Measurements from ENCODE around the gene TPM4. TPM values are rescaled to one million over a fixed set of nuclear protein-coding genes. Genes with fewer than 3 reads are reported as not detected.

TPM4 gene
- total RNA-seq, 6 experiments from 2014 or later, result 973 to 1,332 (median 1,247) TPM

DNA sequence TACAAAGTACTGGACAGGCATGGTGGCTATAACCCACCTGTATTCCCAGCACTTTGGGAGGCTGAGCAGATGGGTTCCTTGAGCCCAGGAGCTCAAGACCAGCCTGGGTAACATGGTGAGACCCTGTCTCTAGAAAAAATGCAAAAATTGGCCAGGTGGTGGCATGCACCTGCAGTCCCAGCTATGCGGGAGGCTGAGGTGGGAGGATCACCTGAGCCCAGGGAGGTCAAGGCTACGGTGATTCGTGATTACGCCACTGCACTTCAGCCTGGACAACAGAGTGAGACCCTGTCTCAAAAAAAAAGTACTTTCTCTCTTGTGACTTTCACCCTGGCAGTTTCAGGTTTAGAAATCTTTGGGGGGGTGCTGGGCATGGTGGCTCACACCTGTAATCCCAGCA is 24.2 kb downstream of the TPM4 start:
- Mint-ChIP-seq H3K27ac (0 out of 2 replicates have a peak overlapping the region, but pooled peaks have one; percentile 6), H3K27me3 (ENCODE audit: insufficient read depth) (peaks cover 34% of the 10 kb centered on the region), H3K9me3 (no peaks in the 10 kb centered on the region), H3K36me3 (ENCODE audit: low read depth) (peaks cover 60% of the 10 kb centered on the region), H3K4me1 (ENCODE audit: low read depth) (peaks cover 22% of the 10 kb centered on the region), H3K4me3 (no peak overlapping the region)
- DNase-seq, result no peak
- TF ChIP-seq, protein P1, sequence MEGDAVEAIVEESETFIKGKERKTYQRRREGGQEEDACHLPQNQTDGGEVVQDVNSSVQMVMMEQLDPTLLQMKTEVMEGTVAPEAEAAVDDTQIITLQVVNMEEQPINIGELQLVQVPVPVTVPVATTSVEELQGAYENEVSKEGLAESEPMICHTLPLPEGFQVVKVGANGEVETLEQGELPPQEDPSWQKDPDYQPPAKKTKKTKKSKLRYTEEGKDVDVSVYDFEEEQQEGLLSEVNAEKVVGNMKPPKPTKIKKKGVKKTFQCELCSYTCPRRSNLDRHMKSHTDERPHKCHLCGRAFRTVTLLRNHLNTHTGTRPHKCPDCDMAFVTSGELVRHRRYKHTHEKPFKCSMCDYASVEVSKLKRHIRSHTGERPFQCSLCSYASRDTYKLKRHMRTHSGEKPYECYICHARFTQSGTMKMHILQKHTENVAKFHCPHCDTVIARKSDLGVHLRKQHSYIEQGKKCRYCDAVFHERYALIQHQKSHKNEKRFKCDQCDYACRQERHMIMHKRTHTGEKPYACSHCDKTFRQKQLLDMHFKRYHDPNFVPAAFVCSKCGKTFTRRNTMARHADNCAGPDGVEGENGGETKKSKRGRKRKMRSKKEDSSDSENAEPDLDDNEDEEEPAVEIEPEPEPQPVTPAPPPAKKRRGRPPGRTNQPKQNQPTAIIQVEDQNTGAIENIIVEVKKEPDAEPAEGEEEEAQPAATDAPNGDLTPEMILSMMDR (IDR thresholded peaks at IDR 0.05), result no peak

- Mint-ChIP-seq H3K4me3 (no peak overlapping the region), H3K36me3 (ENCODE audit: low read depth) (peaks cover 29% of the 10 kb centered on the region), H3K27me3 (ENCODE audit: insufficient read depth) (peaks cover 22% of the 10 kb centered on the region), H3K27ac (peak overlapping the region; percentile 64), H3K9me3 (no peaks in the 10 kb centered on the region), H3K4me1 (ENCODE audit: low read depth) (peaks cover 7% of the 10 kb centered on the region)
- TF ChIP-seq, protein P1 (IDR thresholded peaks at IDR 0.05), result no peak
- no peak for DNase-seq
Observed at GRCh38 chr19:16104722-16105121, 28.4 kb downstream of the TPM4 start.

DNA sequence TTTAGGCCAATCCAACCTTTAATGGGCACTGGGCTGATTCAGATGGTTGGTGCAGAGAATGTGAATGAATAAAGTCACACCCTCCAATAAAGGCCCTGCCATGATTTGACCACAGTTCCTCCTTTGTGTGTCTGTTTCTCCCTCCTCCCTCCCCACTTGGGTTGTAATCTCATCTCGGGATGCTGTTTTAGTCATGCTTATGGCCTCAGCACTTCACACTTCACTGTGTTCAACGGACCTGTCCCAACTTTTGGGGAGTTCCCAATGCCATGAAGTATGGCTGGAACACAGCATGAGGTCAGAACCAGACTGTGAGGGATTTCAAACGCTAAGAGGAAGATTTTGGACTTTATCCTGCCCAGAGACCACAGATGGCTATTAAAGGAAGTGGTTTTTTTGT is 29.8 kb downstream of the TPM4 start:
- H3K27me3 Mint-ChIP-seq (ENCODE audit: insufficient read depth), result peaks cover 22% of the 10 kb centered on the region
- peaks cover 8% of the 10 kb centered on the region for H3K4me1 Mint-ChIP-seq (ENCODE audit: low read depth)
- H3K36me3 Mint-ChIP-seq (ENCODE audit: low read depth), result peaks cover 23% of the 10 kb centered on the region
- DNase-seq, result peak; percentile 42
- H3K27ac Mint-ChIP-seq, result peak overlapping the region; percentile 70
- no peak overlapping the region; the same call in 1 of the 2 replicates for H3K4me3 Mint-ChIP-seq
- TF ChIP-seq, protein P1 (IDR thresholded peaks at IDR 0.05), result no peak
- no peaks in the 10 kb centered on the region for H3K9me3 Mint-ChIP-seq

GRCh38 chr19:16111160-16111908 is 35.0 kb downstream of the TPM4 start, which contains the start of gene RAB8A:
Gene RAB8A, plus strand, starts transcription at chr19:16111889. Its CDS starts 13 bp downstream, at chr19:16111902.
- Mint-ChIP-seq H3K4me3 (peak within 1 kb of the TSS; percentile 96), H3K9me3 (no peaks in the 10 kb centered on the region), H3K4me1 (ENCODE audit: low read depth) (peaks cover 32% of the 10 kb centered on the region), H3K27ac (peak within 1 kb of the TSS; percentile 90), H3K36me3 (ENCODE audit: low read depth) (no peaks in the 10 kb centered on the region), H3K27me3 (ENCODE audit: insufficient read depth) (peaks cover 1% of the 10 kb centered on the region; the same call in 1 of the 2 replicates)
- TF ChIP-seq, protein P1 (IDR thresholded peaks at IDR 0.05), result peak; percentile 96
- peak; percentile 99 for DNase-seq

DNA sequence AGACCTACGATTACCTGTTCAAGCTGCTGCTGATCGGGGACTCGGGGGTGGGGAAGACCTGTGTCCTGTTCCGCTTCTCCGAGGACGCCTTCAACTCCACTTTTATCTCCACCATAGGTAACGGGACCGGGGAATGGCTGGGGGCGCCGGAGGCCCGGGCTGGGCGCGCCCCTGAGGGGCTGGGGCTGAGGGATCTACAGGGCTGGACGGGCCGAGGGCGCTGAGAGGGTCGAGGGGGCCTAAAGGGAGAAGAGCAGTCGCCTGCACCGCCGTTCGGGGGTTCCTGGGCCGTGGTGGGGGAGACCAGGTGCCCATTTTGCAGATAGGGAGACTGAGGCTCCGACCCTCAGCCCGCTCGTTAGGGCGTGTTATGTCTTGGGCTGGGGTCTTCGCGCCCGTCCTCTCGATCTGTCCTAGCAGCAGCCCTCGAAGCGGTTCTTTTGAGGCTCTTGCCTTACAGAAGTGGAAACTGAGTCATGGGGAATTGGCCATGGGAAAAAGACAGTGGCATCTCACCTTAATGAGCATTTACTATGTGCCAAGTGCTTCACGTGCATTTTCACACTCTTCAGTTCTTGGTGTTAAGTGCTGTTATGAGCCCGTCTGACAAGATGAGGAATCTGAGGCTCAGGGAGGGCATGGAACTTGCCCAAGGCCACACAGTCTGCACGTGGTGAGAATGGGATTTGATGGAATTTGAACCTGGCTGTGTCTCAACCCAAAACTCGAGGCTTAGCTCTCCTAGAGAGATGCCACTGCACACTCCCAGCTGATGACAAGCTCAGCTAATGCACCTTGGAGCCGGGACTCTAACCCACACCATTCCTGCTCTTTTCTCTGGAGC is 35.8 kb downstream of the TPM4 start:
- Mint-ChIP-seq H3K9me3 (no peaks in the 10 kb centered on the region), H3K27ac (peak overlapping the region; percentile 90), H3K36me3 (ENCODE audit: low read depth) (no peaks in the 10 kb centered on the region), H3K4me1 (ENCODE audit: low read depth) (peaks cover 31% of the 10 kb centered on the region), H3K27me3 (ENCODE audit: insufficient read depth) (peaks cover 1% of the 10 kb centered on the region; the same call in 1 of the 2 replicates), H3K4me3 (peak overlapping the region; percentile 96)
- TF ChIP-seq, protein P1 (IDR thresholded peaks at IDR 0.05), result no peak
- no peak for DNase-seq
